H9 (cell line): ENCODE measurements around the gene CEACAM5. TPM values are rescaled to one million over a fixed set of nuclear protein-coding genes. Genes with fewer than 3 reads are reported as not detected.
A peak's percentile ranks its signal among the peaks of the same experiment; 100 is the strongest.

Source experiments
- DNase-seq: peaks from one replicate; pipeline ENCODE4 v3.0.0-alpha.2; 2017
- H2AFZ ChIP-seq: one replicate; pipeline ENCODE4 v1.6.1; 2013; ENCODE audit warnings: mild to moderate bottlenecking, low read length, control low read depth, moderate library complexity
- H2AK5ac ChIP-seq: 2 replicates; pipeline ENCODE4 v1.6.1; 2013; ENCODE audit warnings: low read length, control low read depth, mixed read lengths; ENCODE audit not compliant: insufficient read length
- H2BK120ac ChIP-seq: one replicate; pipeline ENCODE4 v1.6.1; 2013; ENCODE audit warnings: low read depth, mild to moderate bottlenecking, low read length, control low read depth, inconsistent platforms; ENCODE audit not compliant: poor library complexity, severe bottlenecking
- H2BK12ac ChIP-seq: 2 replicates; pipeline ENCODE4 v1.6.1; 2013; ENCODE audit warnings: low read length, control low read depth, mixed read lengths, low read depth; ENCODE audit not compliant: insufficient read length
- H2BK15ac ChIP-seq: 2 replicates; pipeline ENCODE4 v1.6.1; 2013; ENCODE audit warnings: low read depth, low read length, control low read depth
- H2BK20ac ChIP-seq: one replicate; pipeline ENCODE4 v1.6.1; 2013; ENCODE audit warnings: low read depth, mild to moderate bottlenecking, low read length, control low read depth, inconsistent platforms; ENCODE audit not compliant: poor library complexity, severe bottlenecking
- H2BK5ac ChIP-seq: 2 replicates; pipeline ENCODE4 v1.6.1; 2013; ENCODE audit warnings: low read length, control low read depth, mixed read lengths; ENCODE audit not compliant: insufficient read length
- H3K14ac ChIP-seq: 2 replicates; pipeline ENCODE4 v1.6.1; 2013; ENCODE audit warnings: low read length, control low read depth; ENCODE audit not compliant: insufficient read depth
- H3K18ac ChIP-seq: 2 replicates; pipeline ENCODE4 v1.6.1; 2013; ENCODE audit warnings: low read depth, mild to moderate bottlenecking, mixed read lengths, low read length, control low read depth; ENCODE audit not compliant: insufficient read length
- H3K23ac ChIP-seq: 2 replicates; pipeline ENCODE4 v1.6.1; 2013; ENCODE audit warnings: low read length, control low read depth, mixed read lengths, low read depth; ENCODE audit not compliant: insufficient read length
- H3K23me2 ChIP-seq: 2 replicates; pipeline ENCODE4 v1.6.1; 2013; ENCODE audit warnings: low read depth, mild to moderate bottlenecking, mixed read lengths, low read length, control low read depth; ENCODE audit not compliant: insufficient read length, poor library complexity, severe bottlenecking
- H3K27ac ChIP-seq: 2 replicates; pipeline ENCODE4 v1.5.1; 2013; ENCODE audit warnings: low read length, control low read depth, mixed read lengths, low read depth; ENCODE audit not compliant: insufficient read length
- H3K27me3 ChIP-seq: 2 replicates; pipeline ENCODE4 v1.6.1; 2013; ENCODE audit warnings: low read length, control low read depth, inconsistent platforms; ENCODE audit not compliant: insufficient read depth
- H3K4ac ChIP-seq: 2 replicates; pipeline ENCODE4 v1.6.1; 2013; ENCODE audit warnings: low read depth, mild to moderate bottlenecking, control low read depth, inconsistent platforms, low read length, moderate library complexity
- H3K4me1 ChIP-seq: 2 replicates; pipeline ENCODE4 v1.6.1; 2013; ENCODE audit warnings: low read length, control low read depth, inconsistent platforms; ENCODE audit not compliant: insufficient read depth
- H3K4me2 ChIP-seq: 2 replicates; pipeline ENCODE4 v1.6.1; 2013; ENCODE audit warnings: low read length, control low read depth, mixed read lengths; ENCODE audit not compliant: insufficient read length, insufficient read depth
- H3K56ac ChIP-seq: 2 replicates; pipeline ENCODE4 v1.6.1; 2013; ENCODE audit warnings: low read depth, mild to moderate bottlenecking, mixed read lengths, low read length, control low read depth; ENCODE audit not compliant: insufficient read length
- H3K79me1 ChIP-seq: 2 replicates; pipeline ENCODE4 v1.6.1; 2013; ENCODE audit warnings: low read depth, mild to moderate bottlenecking, moderate library complexity, low read length, control low read depth, inconsistent platforms; ENCODE audit not compliant: insufficient read depth, poor library complexity, severe bottlenecking
- H3K79me2 ChIP-seq: 2 replicates; pipeline ENCODE4 v1.6.1; 2013; ENCODE audit warnings: low read length, control low read depth, inconsistent platforms; ENCODE audit not compliant: insufficient read depth
- H3K9ac ChIP-seq: 2 replicates; pipeline ENCODE4 v1.6.1; 2013; ENCODE audit warnings: low read length, control low read depth, mixed read lengths; ENCODE audit not compliant: insufficient read length; ENCODE audit errors: extremely low read depth
- H3K9me3 ChIP-seq: one replicate; pipeline ENCODE4 v1.6.1; 2013; ENCODE audit warnings: low read depth, low read length, inconsistent platforms; ENCODE audit not compliant: control insufficient read depth
- H3T11ph ChIP-seq: one replicate; pipeline ENCODE4 v1.6.1; 2013; ENCODE audit warnings: mild to moderate bottlenecking, low read length, control low read depth, inconsistent platforms
- H4K20me1 ChIP-seq: one replicate; pipeline ENCODE4 v1.6.1; 2013; ENCODE audit not compliant: control insufficient read depth, insufficient read length, insufficient read depth
- H4K5ac ChIP-seq: 2 replicates; pipeline ENCODE4 v1.6.1; 2013; ENCODE audit warnings: low read depth, mild to moderate bottlenecking, mixed read lengths, low read length, control low read depth; ENCODE audit not compliant: insufficient read length
- H4K8ac ChIP-seq: replicated peaks from 2 replicates; pipeline ENCODE4 v1.6.1; 2013; ENCODE audit warnings: low read length, control low read depth, mixed read lengths, low read depth; ENCODE audit not compliant: insufficient read length
- H4K91ac ChIP-seq: 2 replicates; pipeline ENCODE4 v1.6.1; 2013; ENCODE audit warnings: low read depth, mild to moderate bottlenecking, moderate library complexity, mixed read lengths, low read length, control low read depth; ENCODE audit not compliant: insufficient read length
- H3K27ac Mint-ChIP-seq, 3 experiments: 2 replicates in 2 of 3; 3 replicates in 1 of 3; pipeline ENCODE4 v1.8.0; 2020 to 2021; ENCODE audit warnings: mixed read lengths in 3 of 3, mild to moderate bottlenecking in 1 of 3, moderate library complexity in 1 of 3
- H3K27me3 Mint-ChIP-seq: 2 replicates; pipeline ENCODE4 v1.8.0; 2021; ENCODE audit warnings: low read depth, mild to moderate bottlenecking, moderate library complexity, mixed read lengths
- H3K36me3 Mint-ChIP-seq, 3 experiments: 2 replicates in 2 of 3; 3 replicates in 1 of 3; pipeline ENCODE4 v1.8.0; 2020 to 2021; ENCODE audit warnings: low read depth in 3 of 3, mixed read lengths in 3 of 3; ENCODE audit not compliant: insufficient read depth in 1 of 3
- H3K4me1 Mint-ChIP-seq, 2 experiments: 2 replicates each; pipeline ENCODE4 v1.8.0; 2020; ENCODE audit warnings: mixed read lengths in 2 of 2
- H3K4me3 Mint-ChIP-seq, 2 experiments: 2 replicates in 1 of 2; 3 replicates in 1 of 2; pipeline ENCODE4 v1.8.0; 2020 to 2021; ENCODE audit warnings: mild to moderate bottlenecking in 2 of 2, mixed read lengths in 2 of 2, moderate library complexity in 1 of 2
- H3K9me3 Mint-ChIP-seq, 2 experiments: 2 replicates in 1 of 2; 3 replicates in 1 of 2; pipeline ENCODE4 v1.8.0; 2020; ENCODE audit warnings: mild to moderate bottlenecking in 2 of 2, mixed read lengths in 2 of 2, moderate library complexity in 1 of 2
- CTCF ChIP-seq: fragments of 200-600 bp; sonication (generic); conservative IDR thresholded peaks from 3 replicates; pipeline ENCODE4 v1.8.0; 2021; ENCODE audit warnings: antibody characterized with exemption, mild to moderate bottlenecking
- WGBS: extraction: QIAGEN DNeasy Blood & Tissue Kit; methylation state at CpG from one replicate; pipeline ENCODE4 v1.1.7; 2013; ENCODE audit warnings: missing lambda C conversion rate, low lambda C conversion rate, mixed read lengths; ENCODE audit not compliant: insufficient read length; ENCODE audit errors: extremely low coverage; 5-methylcytosine and 5-hydroxymethylcytosine counted together
- total RNA-seq: library from RNA; stranded (reverse); gene quantifications from 2 replicates; pipeline ENCODE4 v1.2.1, GENCODE V29; 2021

The CEACAM5 gene
- total RNA-seq, 1 experiment from 2014 or later = not detected

GRCh38 chr19:41711376-41712261 is 3.2 kb downstream of the CEACAM5 start:
- H3K4me3 Mint-ChIP-seq = peak overlapping the region in 1 of 2 experiments; percentile 5; a peak in 1 of 5 replicates
- H3K27ac Mint-ChIP-seq = no peak overlapping the region
- Histone ChIP-seq H2BK15ac (no peak overlapping the region), H3K27ac (no peak overlapping the region), H2BK5ac (no peak overlapping the region), H3K9ac (no peak overlapping the region), H3K27me3 (no peaks in the 10 kb centered on the region), H2BK12ac (no peak overlapping the region), H3K4ac (no peak overlapping the region), H2AFZ (no peak overlapping the region), H3K4me2 (no peak overlapping the region), H3K18ac (no peak overlapping the region), H3K23ac (no peak overlapping the region), H3K56ac (no peak overlapping the region), H2BK20ac (no peak overlapping the region), H3K14ac (no peak overlapping the region), H4K8ac (no peak overlapping the region), H3T11ph (no peak overlapping the region), H4K91ac (no peak overlapping the region), H2BK120ac (no peak overlapping the region), H4K5ac (no peak overlapping the region), H3K4me1 (no peaks in the 10 kb centered on the region), H4K20me1 (peaks cover 4% of the 10 kb centered on the region), H3K79me2 (no peaks in the 10 kb centered on the region), H3K9me3 (peaks cover 9% of the 10 kb centered on the region), H2AK5ac (no peak overlapping the region), H3K23me2 (no peaks in the 10 kb centered on the region), H3K79me1 (no peaks in the 10 kb centered on the region)
- no CpG with 5 or more reads among the region's 13 CpGs for WGBS
- no peaks in the 10 kb centered on the region for H3K4me1 Mint-ChIP-seq
- peaks cover 91 to 100% of the 10 kb centered on the region in 2 experiments for H3K9me3 Mint-ChIP-seq
- TF ChIP-seq CTCF = no peak
- peaks cover 0 to 50% (median 10%) of the 10 kb centered on the region in 3 experiments; a peak in 5 of 7 replicates for H3K36me3 Mint-ChIP-seq
- H3K27me3 Mint-ChIP-seq = peaks cover 2% of the 10 kb centered on the region; the same call in 1 of the 2 replicates
- DNase-seq = no peak
